HUES48 (cell line): ENCODE data around the gene HSF2BP.

ENCODE experiments used
- H3K27ac ChIP-seq: one replicate; pipeline ENCODE4 v1.7.0; 2013; ENCODE audit warnings: low read depth, low read length, inconsistent platforms
- H3K27me3 ChIP-seq: 2 replicates; pipeline ENCODE4 v1.6.1; 2013; ENCODE audit warnings: mild to moderate bottlenecking, low read length; ENCODE audit not compliant: control insufficient read depth, insufficient read depth
- H3K36me3 ChIP-seq: 2 replicates; pipeline ENCODE4 v1.6.1; 2013; ENCODE audit warnings: low read length; ENCODE audit not compliant: control insufficient read depth, insufficient read depth
- H3K4me1 ChIP-seq: 2 replicates; pipeline ENCODE4 v1.6.1; 2013; ENCODE audit warnings: mild to moderate bottlenecking, low read length; ENCODE audit not compliant: control insufficient read depth, insufficient read depth
- H3K4me3 ChIP-seq: 2 replicates; pipeline ENCODE4 v1.5.1; 2013; ENCODE audit warnings: mild to moderate bottlenecking, low read depth, low read length
- H3K9ac ChIP-seq: 2 replicates; pipeline ENCODE4 v1.6.1; 2013; ENCODE audit warnings: mild to moderate bottlenecking, low read depth, low read length, moderate library complexity
- H3K9me3 ChIP-seq: 2 replicates; pipeline ENCODE4 v1.6.1; 2013; ENCODE audit warnings: low read length; ENCODE audit not compliant: control insufficient read depth, insufficient read depth

Gene HSF2BP

GRCh38 chr21:43634618-43635017 lies 24.7 kb downstream of the HSF2BP start:
- H3K9me3 ChIP-seq, result no peaks in the 10 kb centered on the region
- H3K36me3 ChIP-seq, result no peaks in the 10 kb centered on the region
- no peak overlapping the region for H3K27ac ChIP-seq
- no peaks in the 10 kb centered on the region for H3K27me3 ChIP-seq
- H3K4me3 ChIP-seq, result no peak overlapping the region
- no peak overlapping the region for H3K9ac ChIP-seq
- H3K4me1 ChIP-seq, result no peaks in the 10 kb centered on the region

DNA sequence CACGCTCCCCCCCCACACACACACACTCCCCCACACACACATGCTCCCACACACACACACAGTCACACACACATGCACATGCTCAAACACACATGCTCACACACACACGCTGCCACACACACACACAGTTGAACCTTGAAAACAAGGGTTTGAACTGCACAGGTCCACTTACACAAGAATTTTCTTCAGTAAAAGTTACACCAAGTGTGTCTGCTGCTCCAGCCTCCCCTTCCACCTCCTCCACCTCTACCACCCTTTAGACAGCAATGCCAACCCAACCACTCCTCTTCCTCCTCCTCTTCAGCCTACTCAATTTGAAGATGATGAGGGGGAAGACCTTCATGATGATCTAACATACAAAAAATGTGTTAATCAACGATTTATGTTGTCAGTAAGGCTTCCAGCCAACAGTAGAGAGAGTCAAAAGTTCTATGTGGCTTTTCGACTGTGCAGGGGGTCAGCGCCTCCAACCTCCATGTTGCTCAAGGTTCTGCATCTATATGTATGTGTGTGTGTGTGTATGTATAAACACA lies 26.8 kb downstream of the HSF2BP start:
- Histone ChIP-seq H3K36me3 (no peaks in the 10 kb centered on the region), H3K9ac (no peak overlapping the region), H3K4me3 (no peak overlapping the region), H3K4me1 (no peaks in the 10 kb centered on the region), H3K27ac (no peak overlapping the region), H3K9me3 (0 out of 2 replicates have a peak, but pooled peaks cover 6% of the 10 kb centered on the region), H3K27me3 (no peaks in the 10 kb centered on the region)

DNA sequence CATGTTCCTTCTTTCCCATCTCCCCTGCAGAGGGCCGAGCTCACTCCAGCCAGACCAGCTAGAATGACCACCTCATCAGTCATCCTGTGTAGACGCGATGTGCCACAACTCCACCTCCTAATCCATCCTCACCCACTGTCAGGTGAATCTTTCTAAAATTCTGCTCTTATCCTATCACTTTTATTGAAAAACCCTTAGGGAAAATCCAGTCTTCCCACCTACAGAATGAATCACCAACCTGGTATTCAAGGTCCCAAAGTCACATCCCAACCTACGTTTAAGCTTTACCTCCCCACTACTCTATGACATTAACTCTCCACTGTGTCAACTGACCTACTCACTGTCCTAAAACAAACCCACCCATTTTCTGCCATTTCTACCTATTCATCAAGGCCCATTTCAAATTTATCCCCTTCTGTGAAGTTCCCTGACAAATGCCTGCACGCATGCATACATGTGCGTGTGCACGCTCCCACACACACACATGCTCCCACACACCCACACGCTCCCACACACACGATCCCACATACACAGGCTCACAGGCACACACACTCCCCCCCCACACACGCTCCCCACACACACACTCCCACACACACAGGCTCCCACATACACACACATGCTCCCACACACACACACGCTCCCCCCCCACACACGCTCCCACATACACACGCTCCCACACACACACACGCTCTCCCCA lies 27.7 kb downstream of the HSF2BP start:
- Histone ChIP-seq H3K9ac (no peak overlapping the region), H3K9me3 (0 out of 2 replicates have a peak, but pooled peaks cover 6% of the 10 kb centered on the region), H3K36me3 (no peaks in the 10 kb centered on the region), H3K4me1 (no peaks in the 10 kb centered on the region), H3K27me3 (no peaks in the 10 kb centered on the region), H3K4me3 (no peak overlapping the region), H3K27ac (no peak overlapping the region)

DNA sequence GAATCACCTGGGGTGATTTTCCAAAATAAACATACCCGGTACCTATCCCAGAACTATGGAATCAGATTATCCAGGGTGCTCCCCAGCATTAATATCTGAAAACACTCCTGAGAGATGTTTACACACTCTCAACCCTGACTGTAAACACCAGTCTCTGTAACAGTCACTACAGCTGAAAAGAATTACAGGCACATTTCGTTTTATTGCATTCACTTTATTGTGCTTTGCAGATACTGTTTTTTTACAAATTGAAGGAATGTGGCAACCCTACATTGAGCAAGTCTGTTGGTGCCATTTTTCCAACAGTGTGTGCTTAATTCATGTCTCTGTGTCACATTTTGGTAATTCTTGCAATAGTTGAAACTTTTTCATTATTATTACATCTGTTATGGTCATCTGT lies 31.8 kb downstream of the HSF2BP start:
- Histone ChIP-seq H3K4me3 (no peak overlapping the region), H3K27me3 (no peaks in the 10 kb centered on the region), H3K4me1 (no peaks in the 10 kb centered on the region), H3K9ac (no peak overlapping the region), H3K36me3 (no peaks in the 10 kb centered on the region), H3K9me3 (0 out of 2 replicates have a peak, but pooled peaks cover 6% of the 10 kb centered on the region), H3K27ac (no peak overlapping the region)

DNA sequence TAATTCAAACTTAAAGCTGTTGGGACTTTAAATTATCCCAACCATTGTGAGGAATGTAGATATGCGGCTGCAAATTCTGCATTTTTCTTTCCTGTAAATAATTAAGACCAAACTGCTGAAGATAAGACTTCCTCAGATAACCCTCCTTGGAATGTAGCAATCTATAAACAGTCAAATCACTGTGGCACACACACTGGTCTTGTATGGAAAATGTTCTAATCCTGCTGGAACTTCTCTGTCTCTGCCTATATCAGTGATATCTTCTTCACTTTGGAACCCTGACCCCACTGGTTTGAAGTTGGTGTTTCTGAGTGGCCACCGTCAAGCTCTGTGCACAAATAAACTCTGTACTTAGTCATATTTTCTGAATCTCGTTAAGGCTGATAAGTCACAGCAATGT lies 32.9 kb downstream of the HSF2BP start:
- Histone ChIP-seq H3K4me3 (no peak overlapping the region), H3K36me3 (no peaks in the 10 kb centered on the region), H3K9ac (no peak overlapping the region), H3K27ac (no peak overlapping the region), H3K4me1 (no peaks in the 10 kb centered on the region), H3K27me3 (no peaks in the 10 kb centered on the region), H3K9me3 (0 out of 2 replicates have a peak, but pooled peaks cover 6% of the 10 kb centered on the region)

DNA sequence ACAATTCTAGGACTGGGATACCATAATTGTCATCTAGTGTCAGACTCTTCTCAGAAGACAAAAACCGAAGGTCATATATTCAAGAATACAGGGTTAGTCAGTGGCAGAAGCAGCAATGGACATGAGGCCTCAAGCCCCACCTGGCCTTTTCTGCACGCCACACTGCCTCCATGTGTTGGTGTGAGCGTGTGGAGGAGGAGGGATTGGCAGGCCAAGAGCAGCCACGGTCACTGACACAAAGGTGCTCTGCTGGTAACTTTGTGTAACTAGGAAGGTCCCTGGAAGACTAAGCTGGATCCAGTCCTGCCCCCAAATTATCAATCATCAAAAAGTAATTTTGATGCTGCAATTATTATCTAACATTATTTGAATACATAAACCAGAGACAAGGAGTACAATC lies 34.9 kb downstream of the HSF2BP start:
- Histone ChIP-seq H3K4me1 (no peaks in the 10 kb centered on the region), H3K9me3 (peaks cover 19% of the 10 kb centered on the region; the same call in 1 of the 2 replicates), H3K9ac (no peak overlapping the region), H3K27ac (no peak overlapping the region), H3K27me3 (no peaks in the 10 kb centered on the region), H3K36me3 (no peaks in the 10 kb centered on the region), H3K4me3 (no peak overlapping the region)

DNA sequence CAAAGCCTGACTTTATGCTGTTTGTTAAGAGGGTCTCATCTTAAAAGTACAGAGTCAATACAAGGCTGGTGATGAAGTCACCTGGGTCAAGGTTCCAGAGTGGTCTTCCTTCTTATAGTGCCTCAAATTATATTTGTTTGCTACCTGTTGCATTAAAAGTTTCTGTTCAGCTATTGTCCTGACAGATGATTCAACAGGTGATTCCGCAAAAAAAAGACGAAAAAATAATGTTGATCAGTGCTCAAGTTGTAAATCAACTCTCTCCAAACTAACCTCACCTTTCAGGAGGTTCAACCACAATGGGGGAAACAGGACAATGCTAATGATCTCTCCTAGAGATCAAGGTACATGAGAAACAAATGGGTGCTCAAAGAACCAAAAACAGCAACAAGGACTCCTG lies 35.7 kb downstream of the HSF2BP start:
- Histone ChIP-seq H3K9ac (no peak overlapping the region), H3K27ac (no peak overlapping the region), H3K9me3 (peaks cover 15% of the 10 kb centered on the region; the same call in 1 of the 2 replicates), H3K36me3 (no peaks in the 10 kb centered on the region), H3K4me3 (no peak overlapping the region), H3K27me3 (no peaks in the 10 kb centered on the region), H3K4me1 (no peaks in the 10 kb centered on the region)

GRCh38 chr21:43622796-43623195 lies 36.5 kb downstream of the HSF2BP start:
- H3K27me3 ChIP-seq, result no peaks in the 10 kb centered on the region
- H3K4me3 ChIP-seq, result no peak overlapping the region
- H3K9ac ChIP-seq, result no peak overlapping the region
- H3K9me3 ChIP-seq, result peaks cover 13% of the 10 kb centered on the region; the same call in 1 of the 2 replicates
- no peaks in the 10 kb centered on the region for H3K36me3 ChIP-seq
- H3K4me1 ChIP-seq, result no peaks in the 10 kb centered on the region
- H3K27ac ChIP-seq, result no peak overlapping the region

GRCh38 chr21:43619856-43620255 lies 39.4 kb downstream of the HSF2BP start:
- H3K36me3 ChIP-seq, result no peaks in the 10 kb centered on the region
- peaks cover 13% of the 10 kb centered on the region; the same call in 1 of the 2 replicates for H3K9me3 ChIP-seq
- no peak overlapping the region for H3K4me3 ChIP-seq
- no peaks in the 10 kb centered on the region for H3K27me3 ChIP-seq
- no peaks in the 10 kb centered on the region for H3K4me1 ChIP-seq
- H3K9ac ChIP-seq, result no peak overlapping the region
- H3K27ac ChIP-seq, result no peak overlapping the region

- no peak overlapping the region for H3K27ac ChIP-seq
- no peaks in the 10 kb centered on the region for H3K4me1 ChIP-seq
- no peak overlapping the region for H3K4me3 ChIP-seq
- no peaks in the 10 kb centered on the region for H3K36me3 ChIP-seq
- H3K9ac ChIP-seq, result no peak overlapping the region
- peaks cover 13% of the 10 kb centered on the region; the same call in 1 of the 2 replicates for H3K9me3 ChIP-seq
- H3K27me3 ChIP-seq, result no peaks in the 10 kb centered on the region
Observed at GRCh38 chr21:43619344-43619743, 39.9 kb downstream of the HSF2BP start.

DNA sequence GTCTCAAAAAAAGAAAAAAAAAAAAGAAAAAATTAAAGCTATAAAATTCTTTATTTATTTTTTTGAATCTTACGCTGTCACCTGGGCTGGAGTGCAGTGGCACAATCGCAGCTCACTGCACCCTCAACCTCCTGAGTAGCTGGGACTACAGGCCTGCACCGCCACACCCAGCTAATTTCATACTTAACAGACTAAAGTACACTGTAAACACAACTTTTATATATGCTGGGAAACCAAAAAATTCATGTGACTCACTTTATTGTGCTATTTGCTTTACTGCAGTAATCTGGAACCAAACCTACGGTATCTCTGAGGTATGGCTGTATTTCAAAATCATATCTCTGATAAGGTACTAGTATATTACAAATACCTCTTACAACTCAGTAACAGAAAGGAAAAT lies 40.3 kb downstream of the HSF2BP start:
- Histone ChIP-seq H3K4me3 (no peak overlapping the region), H3K36me3 (no peaks in the 10 kb centered on the region), H3K4me1 (no peaks in the 10 kb centered on the region), H3K27me3 (no peaks in the 10 kb centered on the region), H3K27ac (no peak overlapping the region), H3K9ac (no peak overlapping the region), H3K9me3 (peaks cover 13% of the 10 kb centered on the region; the same call in 1 of the 2 replicates)
